Measurements from ENCODE around the gene PRKAB1. TPM values are rescaled to one million over a fixed set of nuclear protein-coding genes. Genes with fewer than 3 reads are reported as not detected.
A peak's percentile ranks its signal among the peaks of the same experiment; 100 is the strongest.

Gene PRKAB1
- total and polyA plus RNA-seq, 7 experiments from 2014 or later: 23.5 to 54.7 (median 43.3) TPM

DNA sequence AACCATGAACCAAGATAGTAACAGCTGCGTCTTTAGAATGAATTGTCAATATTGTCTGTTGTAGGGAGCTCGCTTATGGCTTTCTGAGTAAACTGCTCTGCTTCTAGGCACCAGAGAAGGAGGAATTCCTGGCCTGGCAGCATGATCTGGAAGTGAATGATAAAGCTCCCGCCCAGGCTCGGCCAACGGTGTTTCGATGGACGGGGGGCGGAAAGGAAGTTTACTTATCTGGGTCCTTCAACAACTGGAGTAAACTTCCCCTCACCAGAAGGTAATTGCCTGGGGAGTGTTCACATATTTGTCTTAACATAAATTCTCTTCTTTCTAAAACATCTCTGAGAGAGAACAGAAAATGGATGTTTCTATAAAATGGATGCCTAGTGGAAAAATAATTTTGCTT lies 4.3 kb downstream of the PRKAB1 start:
- Histone ChIP-seq H3K4me3 (ENCODE audit: low read length) (no peak overlapping the region), H3K27me3 (ENCODE audit: control insufficient read depth in 2 of 2, insufficient read depth in 2 of 2, low read length in 2 of 2) (no peaks in the 10 kb centered on the region), H3K4me1 (ENCODE audit: control insufficient read depth in 2 of 2, insufficient read depth in 2 of 2, low read length in 2 of 2) (peaks cover 7 to 12% of the 10 kb centered on the region in 2 donors), H3K27ac (ENCODE audit: low read depth, low read length) (no peak overlapping the region), H3K36me3 (ENCODE audit: control insufficient read depth in 2 of 3, insufficient read depth in 3 of 3, low read length in 3 of 3) (peaks cover 13 to 61% (median 18%) of the 10 kb centered on the region in 3 experiments), H3K9me3 (ENCODE audit: control insufficient read depth in 2 of 3, low read length in 3 of 3) (no peaks in the 10 kb centered on the region)
- DNase-seq: no peak
- H3K27ac Mint-ChIP-seq: peak overlapping the region in 6 of 9 donors; percentile 2 to 90 (median 44)
- CTCF ChIA-PET: no interaction called here
- peaks cover 29 to 63% (median 43%) of the 10 kb centered on the region in 7 donors for H3K4me1 Mint-ChIP-seq
- H3K36me3 Mint-ChIP-seq: peaks cover 15 to 65% (median 24%) of the 10 kb centered on the region in 5 donors
- no peak overlapping the region for H3K4me3 Mint-ChIP-seq
- intact Hi-C loops (cut with micrococcal nuclease): no loop called here
- no peaks in the 10 kb centered on the region for H3K9me3 Mint-ChIP-seq
- no peaks in the 10 kb centered on the region for H3K27me3 Mint-ChIP-seq
- POLR2A ChIA-PET: no interaction called here
- ATAC-seq: no peak

- Mint-ChIP-seq H3K9me3 (no peaks in the 10 kb centered on the region), H3K27ac (peak overlapping the region in 8 of 9 donors; percentile 22 to 90 (median 44)), H3K4me3 (peak overlapping the region in 1 of 10 donors; percentile 79), H3K4me1 (peaks cover 29 to 59% (median 37%) of the 10 kb centered on the region in 7 donors), H3K27me3 (no peaks in the 10 kb centered on the region), H3K36me3 (peaks cover 19 to 67% (median 27%) of the 10 kb centered on the region in 5 donors)
- intact Hi-C loops (cut with micrococcal nuclease): no loop called here
- no peak overlapping the region for H3K4me3 ChIP-seq (ENCODE audit: low read length)
- CTCF ChIA-PET: no interaction called here
- peaks cover 17 to 75% (median 18%) of the 10 kb centered on the region in 3 experiments for H3K36me3 ChIP-seq (ENCODE audit: control insufficient read depth in 2 of 3, insufficient read depth in 3 of 3, low read length in 3 of 3)
- peaks cover 3 to 6% of the 10 kb centered on the region in 2 donors for H3K4me1 ChIP-seq (ENCODE audit: control insufficient read depth in 2 of 2, insufficient read depth in 2 of 2, low read length in 2 of 2)
- no peak for DNase-seq
- no peak for ATAC-seq
- no peaks in the 10 kb centered on the region for H3K27me3 ChIP-seq (ENCODE audit: control insufficient read depth in 2 of 2, insufficient read depth in 2 of 2, low read length in 2 of 2)
- H3K9me3 ChIP-seq (ENCODE audit: control insufficient read depth in 2 of 3, low read length in 3 of 3): no peaks in the 10 kb centered on the region
- POLR2A ChIA-PET: no interaction called here
- no peak overlapping the region for H3K27ac ChIP-seq (ENCODE audit: low read depth, low read length)
These were observed 5.7 kb downstream of the PRKAB1 start for GRCh38 chr12:119673634-119674033.

DNA sequence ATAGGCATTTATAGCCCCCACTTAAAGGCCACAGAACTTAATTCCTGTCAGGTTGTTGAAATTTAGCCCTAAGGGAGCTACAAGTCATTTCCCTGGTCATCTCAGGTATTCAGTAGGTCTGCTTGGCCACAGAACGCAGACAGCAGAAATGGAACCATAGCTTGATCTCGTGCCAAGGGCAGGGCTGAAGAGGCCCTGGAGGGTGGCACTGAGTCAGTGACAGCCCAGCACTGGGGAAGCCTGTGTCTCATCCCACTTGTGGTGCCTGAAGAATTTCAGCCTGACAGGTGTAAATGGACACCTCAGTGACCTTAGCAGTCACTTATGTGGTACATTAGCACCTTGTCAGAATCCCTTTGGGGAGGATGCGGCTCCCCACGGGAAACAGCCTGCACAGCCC lies 6.6 kb downstream of the PRKAB1 start:
- H3K4me1 Mint-ChIP-seq: peaks cover 25 to 60% (median 34%) of the 10 kb centered on the region in 7 donors
- no peaks in the 10 kb centered on the region for H3K9me3 Mint-ChIP-seq
- intact Hi-C loops (cut with micrococcal nuclease): no loop called here
- ChIA-PET CTCF (interaction anchor here (0.6 kb wide), 1 partner anchor 11 kb away, joined by 3 read pairs; no protein-coding TSS in a partner anchor), POLR2A (no interaction called here)
- H3K36me3 Mint-ChIP-seq: peaks cover 19 to 71% (median 30%) of the 10 kb centered on the region in 5 donors
- H3K36me3 ChIP-seq (ENCODE audit: control insufficient read depth in 2 of 3, insufficient read depth in 3 of 3, low read length in 3 of 3): peaks cover 19 to 84% (median 22%) of the 10 kb centered on the region in 3 experiments
- DNase-seq (no peak), ATAC-seq (no peak)
- H3K4me3 Mint-ChIP-seq: peak overlapping the region in 1 of 10 donors; percentile 79
- no peak overlapping the region for H3K4me3 ChIP-seq (ENCODE audit: low read length)
- H3K27me3 ChIP-seq (ENCODE audit: control insufficient read depth in 2 of 2, insufficient read depth in 2 of 2, low read length in 2 of 2): no peaks in the 10 kb centered on the region
- peak overlapping the region in 4 of 9 donors; percentile 20 to 90 (median 53) for H3K27ac Mint-ChIP-seq
- H3K4me1 ChIP-seq (ENCODE audit: control insufficient read depth in 2 of 2, insufficient read depth in 2 of 2, low read length in 2 of 2): peaks cover 0 to 4% of the 10 kb centered on the region in 2 donors
- H3K9me3 ChIP-seq (ENCODE audit: control insufficient read depth in 2 of 3, low read length in 3 of 3): no peaks in the 10 kb centered on the region
- H3K27me3 Mint-ChIP-seq: no peaks in the 10 kb centered on the region
- H3K27ac ChIP-seq (ENCODE audit: low read depth, low read length): no peak overlapping the region

DNA sequence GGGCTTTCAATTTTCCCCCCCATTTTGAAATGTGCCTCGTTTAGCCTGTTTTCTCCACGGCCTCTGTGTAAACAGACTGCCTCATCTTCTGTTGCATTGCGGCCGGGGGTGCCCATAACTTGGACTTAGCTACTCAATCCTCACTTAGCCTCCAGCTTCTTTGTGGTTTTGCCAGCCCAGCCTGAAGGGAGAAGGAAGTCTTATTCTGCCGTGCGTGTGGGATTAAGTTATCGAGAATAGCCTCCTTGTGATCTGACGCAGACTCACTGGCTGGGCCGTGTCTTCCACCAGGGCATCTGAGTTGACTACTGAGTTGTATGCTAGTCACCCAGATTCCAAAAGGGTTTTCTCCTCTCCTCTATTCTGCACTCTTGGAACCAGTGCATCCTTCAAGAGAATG lies 8.1 kb downstream of the PRKAB1 start:
- no peaks in the 10 kb centered on the region for H3K27me3 ChIP-seq (ENCODE audit: control insufficient read depth in 2 of 2, insufficient read depth in 2 of 2, low read length in 2 of 2)
- no peaks in the 10 kb centered on the region for H3K9me3 ChIP-seq (ENCODE audit: control insufficient read depth in 2 of 3, low read length in 3 of 3)
- POLR2A ChIA-PET: no interaction called here
- DNase-seq (no peak), ATAC-seq (no peak)
- H3K4me1 ChIP-seq (ENCODE audit: control insufficient read depth in 2 of 2, insufficient read depth in 2 of 2, low read length in 2 of 2): no peaks in the 10 kb centered on the region
- no peak overlapping the region for H3K27ac Mint-ChIP-seq
- intact Hi-C loops (cut with micrococcal nuclease): no loop called here
- no peak overlapping the region for H3K4me3 Mint-ChIP-seq
- no peaks in the 10 kb centered on the region for H3K9me3 Mint-ChIP-seq
- H3K4me1 Mint-ChIP-seq: peaks cover 17 to 45% (median 19%) of the 10 kb centered on the region in 7 donors
- peaks cover 22 to 92% (median 26%) of the 10 kb centered on the region in 3 experiments for H3K36me3 ChIP-seq (ENCODE audit: control insufficient read depth in 2 of 3, insufficient read depth in 3 of 3, low read length in 3 of 3)
- peaks cover 19 to 71% (median 37%) of the 10 kb centered on the region in 5 donors for H3K36me3 Mint-ChIP-seq
- H3K27ac ChIP-seq (ENCODE audit: low read depth, low read length): no peak overlapping the region
- CTCF ChIA-PET: no interaction called here
- no peaks in the 10 kb centered on the region for H3K27me3 Mint-ChIP-seq
- no peak overlapping the region for H3K4me3 ChIP-seq (ENCODE audit: low read length)

DNA sequence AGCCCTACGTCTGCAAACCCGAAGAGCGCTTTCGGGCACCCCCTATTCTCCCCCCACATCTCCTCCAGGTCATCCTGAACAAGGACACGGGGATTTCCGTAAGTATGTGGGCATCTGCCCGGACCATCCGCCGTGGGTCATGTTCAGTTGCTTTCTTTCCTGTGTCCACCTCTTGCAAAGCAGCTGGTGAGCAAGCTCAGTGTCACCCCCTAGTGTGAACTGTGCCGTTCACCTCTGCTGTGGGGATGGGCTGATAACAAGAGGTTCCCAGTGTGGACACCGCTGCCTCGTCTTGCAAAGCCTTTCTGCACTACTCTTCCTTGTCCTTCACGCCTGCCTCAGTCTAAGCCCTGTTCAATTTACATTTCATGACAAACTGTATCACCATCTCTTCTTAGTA lies 8.6 kb downstream of the PRKAB1 start:
- DNase-seq (no peak), ATAC-seq (no peak)
- Mint-ChIP-seq H3K4me3 (no peak overlapping the region), H3K4me1 (peaks cover 14 to 39% (median 14%) of the 10 kb centered on the region in 7 donors), H3K36me3 (peaks cover 14 to 66% (median 32%) of the 10 kb centered on the region in 5 donors), H3K9me3 (no peaks in the 10 kb centered on the region), H3K27me3 (no peaks in the 10 kb centered on the region), H3K27ac (peak overlapping the region in 4 of 9 donors; percentile 1 to 40 (median 10))
- Histone ChIP-seq H3K4me3 (ENCODE audit: low read length) (no peak overlapping the region), H3K27ac (ENCODE audit: low read depth, low read length) (no peak overlapping the region), H3K27me3 (ENCODE audit: control insufficient read depth in 2 of 2, insufficient read depth in 2 of 2, low read length in 2 of 2) (no peaks in the 10 kb centered on the region), H3K9me3 (ENCODE audit: control insufficient read depth in 2 of 3, low read length in 3 of 3) (no peaks in the 10 kb centered on the region), H3K4me1 (ENCODE audit: control insufficient read depth in 2 of 2, insufficient read depth in 2 of 2, low read length in 2 of 2) (no peaks in the 10 kb centered on the region), H3K36me3 (ENCODE audit: control insufficient read depth in 2 of 3, insufficient read depth in 3 of 3, low read length in 3 of 3) (peaks cover 22 to 98% (median 26%) of the 10 kb centered on the region in 3 experiments)
- intact Hi-C loops (cut with micrococcal nuclease): no loop called here
- POLR2A ChIA-PET: no interaction called here
- CTCF ChIA-PET: no interaction called here

GRCh38 chr12:119678459-119678858 lies 10.5 kb downstream of the PRKAB1 start:
- H3K4me1 ChIP-seq (ENCODE audit: control insufficient read depth in 2 of 2, insufficient read depth in 2 of 2, low read length in 2 of 2): no peaks in the 10 kb centered on the region
- ChIA-PET CTCF (interaction anchor here (1.8 kb wide), 1 partner anchor 10 kb away, joined by 4 read pairs; the partner anchor contains the start of gene PRKAB1), POLR2A (no interaction called here)
- no peaks in the 10 kb centered on the region for H3K9me3 ChIP-seq (ENCODE audit: control insufficient read depth in 2 of 3, low read length in 3 of 3)
- no peak overlapping the region for H3K4me3 ChIP-seq (ENCODE audit: low read length)
- H3K27ac ChIP-seq (ENCODE audit: low read depth, low read length): no peak overlapping the region
- H3K36me3 Mint-ChIP-seq: peaks cover 13 to 59% (median 31%) of the 10 kb centered on the region in 5 donors
- peak overlapping the region in 1 of 9 donors; percentile 14 for H3K27ac Mint-ChIP-seq
- H3K27me3 ChIP-seq (ENCODE audit: control insufficient read depth in 2 of 2, insufficient read depth in 2 of 2, low read length in 2 of 2): no peaks in the 10 kb centered on the region
- DNase-seq (no peak), ATAC-seq (no peak)
- no peaks in the 10 kb centered on the region for H3K27me3 Mint-ChIP-seq
- H3K36me3 ChIP-seq (ENCODE audit: control insufficient read depth in 2 of 3, insufficient read depth in 3 of 3, low read length in 3 of 3): peaks cover 20 to 87% (median 22%) of the 10 kb centered on the region in 3 experiments
- no peaks in the 10 kb centered on the region for H3K9me3 Mint-ChIP-seq
- intact Hi-C loops (cut with micrococcal nuclease): no loop called here
- H3K4me3 Mint-ChIP-seq: no peak overlapping the region
- H3K4me1 Mint-ChIP-seq: peaks cover 1 to 36% (median 9%) of the 10 kb centered on the region in 7 donors

- ChIA-PET CTCF (interaction anchor here (1.8 kb wide), 1 partner anchor 11 kb away, joined by 4 read pairs; the partner anchor contains the start of gene PRKAB1), POLR2A (no interaction called here)
- Mint-ChIP-seq H3K36me3 (peaks cover 13 to 61% (median 30%) of the 10 kb centered on the region in 5 donors), H3K4me1 (peaks cover 0 to 30% (median 8%) of the 10 kb centered on the region in 7 donors), H3K4me3 (no peak overlapping the region), H3K9me3 (no peaks in the 10 kb centered on the region), H3K27ac (no peak overlapping the region), H3K27me3 (no peaks in the 10 kb centered on the region)
- ATAC-seq: no peak
- Histone ChIP-seq H3K4me1 (ENCODE audit: control insufficient read depth in 2 of 2, insufficient read depth in 2 of 2, low read length in 2 of 2) (no peaks in the 10 kb centered on the region), H3K36me3 (ENCODE audit: control insufficient read depth in 2 of 3, insufficient read depth in 3 of 3, low read length in 3 of 3) (peaks cover 19 to 81% (median 20%) of the 10 kb centered on the region in 3 experiments), H3K9me3 (ENCODE audit: control insufficient read depth in 2 of 3, low read length in 3 of 3) (no peaks in the 10 kb centered on the region), H3K4me3 (ENCODE audit: low read length) (no peak overlapping the region), H3K27ac (ENCODE audit: low read depth, low read length) (no peak overlapping the region), H3K27me3 (ENCODE audit: control insufficient read depth in 2 of 2, insufficient read depth in 2 of 2, low read length in 2 of 2) (no peaks in the 10 kb centered on the region)
- intact Hi-C loops (cut with micrococcal nuclease): no loop called here
- no peak for DNase-seq
These were observed 11.1 kb downstream of the PRKAB1 start for GRCh38 chr12:119679081-119679480.
